ENCODE results near the gene ATAD3C. TPM values are rescaled to one million over a fixed set of nuclear protein-coding genes. Genes with fewer than 3 reads are reported as not detected.

Gene ATAD3C
- total RNA-seq, 1 experiment from 2014 or later = not detected

- no peak for DNase-seq
- H3K36me3 ChIP-seq (ENCODE audit: insufficient read depth, low read length) = no peaks in the 10 kb centered on the region
- H2AFZ ChIP-seq (ENCODE audit: low read length) = no peak within 1 kb of the TSS
- H3K27ac ChIP-seq (ENCODE audit: low read length) = no peak within 1 kb of the TSS
- no peaks in the 10 kb centered on the region for H4K20me1 ChIP-seq (ENCODE audit: insufficient read depth, low read depth, low read length)
- H3K79me2 ChIP-seq (ENCODE audit: low read length) = no peaks in the 10 kb centered on the region
- no peaks in the 10 kb centered on the region for H3K9me2 ChIP-seq (replicated peaks; ENCODE audit: insufficient read depth, low read length)
- H3K9ac ChIP-seq (ENCODE audit: low read length) = no peak within 1 kb of the TSS
- no peaks in the 10 kb centered on the region for H3K4me1 ChIP-seq (ENCODE audit: low read length)
- H3K9me3 ChIP-seq (ENCODE audit: low read length) = no peaks in the 10 kb centered on the region
- H3K27me3 ChIP-seq (ENCODE audit: low read length) = no peaks in the 10 kb centered on the region
- H3K4me2 ChIP-seq (ENCODE audit: low read depth, low read length, poor library complexity, severe bottlenecking) = no peak within 1 kb of the TSS
- no peak within 1 kb of the TSS for H3K4me3 ChIP-seq (ENCODE audit: low read length)
Measured at GRCh38 chr1:1421147-1421906, 28.2 kb upstream of the ATAD3C start, which contains the start of gene ANKRD65. ANKRD65 (minus strand) TSS chr1:1421276; CDS start chr1:1421005, 271 bp downstream.

- no peaks in the 10 kb centered on the region for H3K36me3 ChIP-seq (ENCODE audit: insufficient read depth, low read length)
- DNase-seq = no peak
- H3K9ac ChIP-seq (ENCODE audit: low read length) = no peak overlapping the region
- no peaks in the 10 kb centered on the region for H3K4me1 ChIP-seq (ENCODE audit: low read length)
- H3K4me3 ChIP-seq (ENCODE audit: low read length) = no peak overlapping the region
- no peaks in the 10 kb centered on the region for H3K79me2 ChIP-seq (ENCODE audit: low read length)
- no peak overlapping the region for H3K27ac ChIP-seq (ENCODE audit: low read length)
- H3K27me3 ChIP-seq (ENCODE audit: low read length) = no peaks in the 10 kb centered on the region
- no peaks in the 10 kb centered on the region for H4K20me1 ChIP-seq (ENCODE audit: insufficient read depth, low read depth, low read length)
- no peaks in the 10 kb centered on the region for H3K9me2 ChIP-seq (replicated peaks; ENCODE audit: insufficient read depth, low read length)
- H2AFZ ChIP-seq (ENCODE audit: low read length) = no peak overlapping the region
- H3K9me3 ChIP-seq (ENCODE audit: low read length) = no peaks in the 10 kb centered on the region
- H3K4me2 ChIP-seq (ENCODE audit: low read depth, low read length, poor library complexity, severe bottlenecking) = no peak overlapping the region
Measured at GRCh38 chr1:1421907-1422464, 27.5 kb upstream of the ATAD3C start.

GRCh38 chr1:1422465-1423244, 26.8 kb upstream of the ATAD3C start:
- DNase-seq = peak; percentile 71
- H3K27me3 ChIP-seq (ENCODE audit: low read length) = no peaks in the 10 kb centered on the region

GRCh38 chr1:1423245-1423597, 26.3 kb upstream of the ATAD3C start:
- DNase-seq = no peak
- no peak overlapping the region for H3K9ac ChIP-seq (ENCODE audit: low read length)
- no peaks in the 10 kb centered on the region for H3K9me2 ChIP-seq (replicated peaks; ENCODE audit: insufficient read depth, low read length)
- no peak overlapping the region for H3K4me2 ChIP-seq (ENCODE audit: low read depth, low read length, poor library complexity, severe bottlenecking)
- no peaks in the 10 kb centered on the region for H3K36me3 ChIP-seq (ENCODE audit: insufficient read depth, low read length)
- H4K20me1 ChIP-seq (ENCODE audit: insufficient read depth, low read depth, low read length) = no peaks in the 10 kb centered on the region
- H3K9me3 ChIP-seq (ENCODE audit: low read length) = no peaks in the 10 kb centered on the region
- no peak overlapping the region for H3K4me3 ChIP-seq (ENCODE audit: low read length)
- H3K27me3 ChIP-seq (ENCODE audit: low read length) = no peaks in the 10 kb centered on the region
- no peaks in the 10 kb centered on the region for H3K4me1 ChIP-seq (ENCODE audit: low read length)
- H2AFZ ChIP-seq (ENCODE audit: low read length) = no peak overlapping the region
- no peaks in the 10 kb centered on the region for H3K79me2 ChIP-seq (ENCODE audit: low read length)
- no peak overlapping the region for H3K27ac ChIP-seq (ENCODE audit: low read length)

More at GRCh38 chr1:1422465-1423244, 26.8 kb upstream of the ATAD3C start:
- H3K9me3 ChIP-seq (ENCODE audit: low read length) = no peaks in the 10 kb centered on the region
- no peak overlapping the region for H3K27ac ChIP-seq (ENCODE audit: low read length)
- no peaks in the 10 kb centered on the region for H4K20me1 ChIP-seq (ENCODE audit: insufficient read depth, low read depth, low read length)
- H2AFZ ChIP-seq (ENCODE audit: low read length) = no peak overlapping the region
- no peak overlapping the region for H3K4me3 ChIP-seq (ENCODE audit: low read length)
- no peaks in the 10 kb centered on the region for H3K9me2 ChIP-seq (replicated peaks; ENCODE audit: insufficient read depth, low read length)
- no peaks in the 10 kb centered on the region for H3K36me3 ChIP-seq (ENCODE audit: insufficient read depth, low read length)
- H3K79me2 ChIP-seq (ENCODE audit: low read length) = no peaks in the 10 kb centered on the region
- no peak overlapping the region for H3K9ac ChIP-seq (ENCODE audit: low read length)
- H3K4me2 ChIP-seq (ENCODE audit: low read depth, low read length, poor library complexity, severe bottlenecking) = no peak overlapping the region
- no peaks in the 10 kb centered on the region for H3K4me1 ChIP-seq (ENCODE audit: low read length)

GRCh38 chr1:1424707-1425106, 24.8 kb upstream of the ATAD3C start:
- no peak overlapping the region for H2AFZ ChIP-seq (ENCODE audit: low read length)
- H3K27me3 ChIP-seq (ENCODE audit: low read length) = no peaks in the 10 kb centered on the region
- H4K20me1 ChIP-seq (ENCODE audit: insufficient read depth, low read depth, low read length) = no peaks in the 10 kb centered on the region
- H3K27ac ChIP-seq (ENCODE audit: low read length) = no peak overlapping the region
- no peak overlapping the region for H3K4me3 ChIP-seq (ENCODE audit: low read length)
- no peaks in the 10 kb centered on the region for H3K9me3 ChIP-seq (ENCODE audit: low read length)
- DNase-seq = no peak
- H3K4me2 ChIP-seq (ENCODE audit: low read depth, low read length, poor library complexity, severe bottlenecking) = no peak overlapping the region
- no peaks in the 10 kb centered on the region for H3K4me1 ChIP-seq (ENCODE audit: low read length)
- H3K9me2 ChIP-seq (replicated peaks; ENCODE audit: insufficient read depth, low read length) = no peaks in the 10 kb centered on the region
- H3K79me2 ChIP-seq (ENCODE audit: low read length) = no peaks in the 10 kb centered on the region
- H3K9ac ChIP-seq (ENCODE audit: low read length) = no peak overlapping the region
- no peaks in the 10 kb centered on the region for H3K36me3 ChIP-seq (ENCODE audit: insufficient read depth, low read length)

- Histone ChIP-seq H3K27me3 (ENCODE audit: low read length) (no peaks in the 10 kb centered on the region), H4K20me1 (ENCODE audit: insufficient read depth, low read depth, low read length) (no peaks in the 10 kb centered on the region), H3K4me2 (ENCODE audit: low read depth, low read length, poor library complexity, severe bottlenecking) (no peak overlapping the region), H3K4me1 (ENCODE audit: low read length) (no peaks in the 10 kb centered on the region), H3K9me2 (replicated peaks; ENCODE audit: insufficient read depth, low read length) (no peaks in the 10 kb centered on the region), H2AFZ (ENCODE audit: low read length) (no peak overlapping the region), H3K27ac (ENCODE audit: low read length) (no peak overlapping the region), H3K4me3 (ENCODE audit: low read length) (no peak overlapping the region), H3K9ac (ENCODE audit: low read length) (no peak overlapping the region), H3K79me2 (ENCODE audit: low read length) (no peaks in the 10 kb centered on the region), H3K9me3 (ENCODE audit: low read length) (no peaks in the 10 kb centered on the region), H3K36me3 (ENCODE audit: insufficient read depth, low read length) (no peaks in the 10 kb centered on the region)
- DNase-seq = no peak
Measured at GRCh38 chr1:1425426-1425752, 24.1 kb upstream of the ATAD3C start.

GRCh38 chr1:1425753-1426495, 23.6 kb upstream of the ATAD3C start:
- DNase-seq = no peak
- no peak overlapping the region for H3K9ac ChIP-seq (ENCODE audit: low read length)
- no peaks in the 10 kb centered on the region for H4K20me1 ChIP-seq (ENCODE audit: insufficient read depth, low read depth, low read length)

More at GRCh38 chr1:1425753-1426495, 23.6 kb upstream of the ATAD3C start:
- Histone ChIP-seq H3K27ac (ENCODE audit: low read length) (no peak overlapping the region), H3K9me3 (ENCODE audit: low read length) (no peaks in the 10 kb centered on the region), H3K36me3 (ENCODE audit: insufficient read depth, low read length) (no peaks in the 10 kb centered on the region), H3K9me2 (replicated peaks; ENCODE audit: insufficient read depth, low read length) (no peaks in the 10 kb centered on the region), H3K27me3 (ENCODE audit: low read length) (no peaks in the 10 kb centered on the region), H3K79me2 (ENCODE audit: low read length) (no peaks in the 10 kb centered on the region), H3K4me3 (ENCODE audit: low read length) (no peak overlapping the region), H3K4me2 (ENCODE audit: low read depth, low read length, poor library complexity, severe bottlenecking) (no peak overlapping the region), H2AFZ (ENCODE audit: low read length) (no peak overlapping the region), H3K4me1 (ENCODE audit: low read length) (no peaks in the 10 kb centered on the region)

All from Karpas-422 (cell line).